T-helper 2 cell treated with Interferon-gamma antibody and Interleukin-4, amounts not matched to agents 5 μg/mL and 100 μg/mL, for 36 hours (primary cell): Measurements from ENCODE around the gene TBL1XR1.

Source experiments
- DNase-seq: peaks from one replicate; pipeline ENCODE4 v3.0.0; 2021; ENCODE audit warnings: low spot score
- H3K27ac Mint-ChIP-seq: one replicate; pipeline ENCODE4 v1.8.0; 2021; ENCODE audit warnings: mild to moderate bottlenecking, mixed read lengths
- H3K27me3 Mint-ChIP-seq: one replicate; pipeline ENCODE4 v1.8.0; 2021; ENCODE audit warnings: low read depth, mixed read lengths
- H3K36me3 Mint-ChIP-seq: one replicate; pipeline ENCODE4 v1.8.0; 2021; ENCODE audit warnings: low read depth, mixed read lengths
- H3K4me1 Mint-ChIP-seq: one replicate; pipeline ENCODE4 v1.8.0; 2021; ENCODE audit warnings: low read depth, mixed read lengths
- H3K4me3 Mint-ChIP-seq: one replicate; pipeline ENCODE4 v1.8.0; 2022; ENCODE audit warnings: mild to moderate bottlenecking, moderate library complexity, mixed read lengths
- H3K9me3 Mint-ChIP-seq: one replicate; pipeline ENCODE4 v1.8.0; 2021; ENCODE audit warnings: mixed read lengths

Gene TBL1XR1

GRCh38 chr3:177197041-177197726 lies at the start of gene TBL1XR1:
Gene TBL1XR1 (minus strand): TSS chr3:177197482. CDS start chr3:177064977, 132,505 bp downstream.
- Mint-ChIP-seq H3K4me3 (peak within 1 kb of the TSS; percentile 93), H3K27ac (peak within 1 kb of the TSS; percentile 100), H3K4me1 (peaks cover 51% of the 10 kb centered on the region), H3K9me3 (no peaks in the 10 kb centered on the region), H3K36me3 (peaks cover 34% of the 10 kb centered on the region), H3K27me3 (no peaks in the 10 kb centered on the region)
- peak; percentile 86 for DNase-seq

GRCh38 chr3:177245250-177245649 lies 48.0 kb upstream of the TBL1XR1 start:
- Mint-ChIP-seq H3K4me3 (no peak overlapping the region), H3K36me3 (no peaks in the 10 kb centered on the region), H3K27ac (no peak overlapping the region), H3K27me3 (no peaks in the 10 kb centered on the region), H3K4me1 (no peaks in the 10 kb centered on the region), H3K9me3 (peaks cover 8% of the 10 kb centered on the region)
- DNase-seq = no peak

GRCh38 chr3:177244606-177245005 lies 47.3 kb upstream of the TBL1XR1 start:
- Mint-ChIP-seq H3K36me3 (no peaks in the 10 kb centered on the region), H3K9me3 (peaks cover 8% of the 10 kb centered on the region), H3K27me3 (no peaks in the 10 kb centered on the region), H3K27ac (no peak overlapping the region), H3K4me3 (no peak overlapping the region), H3K4me1 (no peaks in the 10 kb centered on the region)
- DNase-seq = no peak

GRCh38 chr3:177238686-177239216 lies 41.5 kb upstream of the TBL1XR1 start:
- Mint-ChIP-seq H3K4me3 (no peak overlapping the region), H3K27ac (no peak overlapping the region), H3K36me3 (no peaks in the 10 kb centered on the region), H3K9me3 (no peaks in the 10 kb centered on the region), H3K4me1 (peaks cover 6% of the 10 kb centered on the region), H3K27me3 (no peaks in the 10 kb centered on the region)
- DNase-seq = no peak

GRCh38 chr3:177237206-177237605 lies 39.9 kb upstream of the TBL1XR1 start:
- Mint-ChIP-seq H3K4me1 (peaks cover 6% of the 10 kb centered on the region), H3K9me3 (no peaks in the 10 kb centered on the region), H3K27ac (no peak overlapping the region), H3K36me3 (no peaks in the 10 kb centered on the region), H3K4me3 (no peak overlapping the region), H3K27me3 (no peaks in the 10 kb centered on the region)
- no peak for DNase-seq

- no peak for DNase-seq
- no peaks in the 10 kb centered on the region for H3K9me3 Mint-ChIP-seq
- no peaks in the 10 kb centered on the region for H3K27me3 Mint-ChIP-seq
- H3K4me1 Mint-ChIP-seq = peaks cover 6% of the 10 kb centered on the region
- no peak overlapping the region for H3K4me3 Mint-ChIP-seq
- no peak overlapping the region for H3K27ac Mint-ChIP-seq
- H3K36me3 Mint-ChIP-seq = no peaks in the 10 kb centered on the region
Measured at GRCh38 chr3:177236704-177237103, 39.4 kb upstream of the TBL1XR1 start.

- peaks cover 2% of the 10 kb centered on the region for H3K27me3 Mint-ChIP-seq
- no peak overlapping the region for H3K27ac Mint-ChIP-seq
- H3K36me3 Mint-ChIP-seq = no peaks in the 10 kb centered on the region
- peaks cover 6% of the 10 kb centered on the region for H3K4me1 Mint-ChIP-seq
- DNase-seq = no peak
- H3K9me3 Mint-ChIP-seq = peaks cover 4% of the 10 kb centered on the region
- no peak overlapping the region for H3K4me3 Mint-ChIP-seq
Measured at GRCh38 chr3:177234121-177234520, 36.8 kb upstream of the TBL1XR1 start.

- Mint-ChIP-seq H3K4me1 (peaks cover 1% of the 10 kb centered on the region), H3K27ac (no peak overlapping the region), H3K27me3 (peaks cover 2% of the 10 kb centered on the region), H3K36me3 (no peaks in the 10 kb centered on the region), H3K4me3 (no peak overlapping the region), H3K9me3 (peaks cover 10% of the 10 kb centered on the region)
- DNase-seq = no peak
Measured at GRCh38 chr3:177231242-177231641, 34.0 kb upstream of the TBL1XR1 start.

- Mint-ChIP-seq H3K9me3 (peaks cover 10% of the 10 kb centered on the region), H3K4me1 (peaks cover 1% of the 10 kb centered on the region), H3K4me3 (no peak overlapping the region), H3K27ac (no peak overlapping the region), H3K36me3 (no peaks in the 10 kb centered on the region), H3K27me3 (peaks cover 2% of the 10 kb centered on the region)
- no peak for DNase-seq
Measured at GRCh38 chr3:177230641-177231040, 33.4 kb upstream of the TBL1XR1 start.

- Mint-ChIP-seq H3K27ac (no peak overlapping the region), H3K4me3 (no peak overlapping the region), H3K4me1 (peaks cover 1% of the 10 kb centered on the region), H3K9me3 (peaks cover 10% of the 10 kb centered on the region), H3K27me3 (peaks cover 2% of the 10 kb centered on the region), H3K36me3 (no peaks in the 10 kb centered on the region)
- no peak for DNase-seq
Measured at GRCh38 chr3:177229791-177230190, 32.5 kb upstream of the TBL1XR1 start.

GRCh38 chr3:177228601-177229190 lies 31.4 kb upstream of the TBL1XR1 start:
- Mint-ChIP-seq H3K4me1 (peaks cover 9% of the 10 kb centered on the region), H3K27ac (no peak overlapping the region), H3K4me3 (no peak overlapping the region), H3K36me3 (no peaks in the 10 kb centered on the region), H3K27me3 (peaks cover 2% of the 10 kb centered on the region), H3K9me3 (peaks cover 10% of the 10 kb centered on the region)
- no peak for DNase-seq

- no peaks in the 10 kb centered on the region for H3K27me3 Mint-ChIP-seq
- H3K9me3 Mint-ChIP-seq = peaks cover 9% of the 10 kb centered on the region
- peak overlapping the region; percentile 78 for H3K27ac Mint-ChIP-seq
- H3K36me3 Mint-ChIP-seq = no peaks in the 10 kb centered on the region
- peaks cover 20% of the 10 kb centered on the region for H3K4me1 Mint-ChIP-seq
- DNase-seq = no peak
- peak overlapping the region; percentile 32 for H3K4me3 Mint-ChIP-seq
Measured at GRCh38 chr3:177224414-177224813, 27.1 kb upstream of the TBL1XR1 start.

GRCh38 chr3:177221744-177222143 lies 24.5 kb upstream of the TBL1XR1 start:
- Mint-ChIP-seq H3K4me1 (peaks cover 19% of the 10 kb centered on the region), H3K27ac (no peak overlapping the region), H3K36me3 (no peaks in the 10 kb centered on the region), H3K4me3 (no peak overlapping the region), H3K27me3 (no peaks in the 10 kb centered on the region), H3K9me3 (no peaks in the 10 kb centered on the region)
- DNase-seq = no peak

- DNase-seq = no peak
- Mint-ChIP-seq H3K4me1 (peaks cover 19% of the 10 kb centered on the region), H3K4me3 (no peak overlapping the region), H3K27ac (no peak overlapping the region), H3K9me3 (no peaks in the 10 kb centered on the region), H3K27me3 (no peaks in the 10 kb centered on the region), H3K36me3 (no peaks in the 10 kb centered on the region)
Measured at GRCh38 chr3:177220136-177220974, 23.1 kb upstream of the TBL1XR1 start.
